ENCODE measurements around the gene ADAM12.

The ADAM12 gene

GRCh38 chr10:126334272-126334671, 54.0 kb downstream of the ADAM12 start:
- no peak overlapping the region for H3K4me3 ChIP-seq (ENCODE audit: low read depth, low read length)
- DNase-seq (ENCODE audit: low read depth): no peak
- TF ChIP-seq CTCF (IDR thresholded peaks at IDR 0.05; ENCODE audit: low read depth, low read length, missing control alignments): no peak
- in situ Hi-C loops (cut with HindIII; ENCODE audit: low sequenced_read_pairs): no loop called here

- no peak for DNase-seq (ENCODE audit: low read depth)
- no peak for TF ChIP-seq CTCF (IDR thresholded peaks at IDR 0.05; ENCODE audit: low read depth, low read length, missing control alignments)
- in situ Hi-C loops (cut with HindIII; ENCODE audit: low sequenced_read_pairs): no loop called here
- no peak overlapping the region for H3K4me3 ChIP-seq (ENCODE audit: low read depth, low read length)
Measured at GRCh38 chr10:126332576-126332975, 55.7 kb downstream of the ADAM12 start.

- no peak for TF ChIP-seq CTCF (IDR thresholded peaks at IDR 0.05; ENCODE audit: low read depth, low read length, missing control alignments)
- in situ Hi-C loops (cut with HindIII; ENCODE audit: low sequenced_read_pairs): no loop called here
- peak; percentile 33 for DNase-seq (ENCODE audit: low read depth)
- H3K4me3 ChIP-seq (ENCODE audit: low read depth, low read length): no peak overlapping the region
Measured at GRCh38 chr10:126331101-126331500, 57.2 kb downstream of the ADAM12 start.

DNA sequence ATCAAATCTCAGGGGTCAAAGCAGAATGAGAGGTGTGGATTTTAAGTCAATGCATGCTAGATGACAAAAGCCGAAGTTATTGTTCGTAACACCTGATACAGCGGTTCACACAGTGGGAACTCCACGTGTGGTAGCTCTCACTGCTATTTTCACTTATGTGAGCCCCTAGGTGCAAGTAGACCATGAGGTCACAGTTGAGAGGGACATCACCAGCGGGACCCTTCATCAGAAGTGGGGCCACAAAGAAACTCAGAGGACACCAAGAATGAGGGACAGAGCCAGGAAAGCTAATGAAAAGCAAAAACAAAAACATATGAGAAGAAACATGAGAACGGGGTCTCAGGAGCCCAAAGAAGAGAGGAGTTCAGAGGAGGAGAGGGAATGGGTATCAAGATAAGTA, 63.5 kb downstream of the ADAM12 start:
- DNase-seq (ENCODE audit: low read depth): no peak
- in situ Hi-C loops (cut with HindIII; ENCODE audit: low sequenced_read_pairs): no loop called here
- H3K4me3 ChIP-seq (ENCODE audit: low read depth, low read length): no peak overlapping the region
- TF ChIP-seq CTCF (IDR thresholded peaks at IDR 0.05; ENCODE audit: low read depth, low read length, missing control alignments): no peak

- H3K4me3 ChIP-seq (ENCODE audit: low read depth, low read length): no peak overlapping the region
- TF ChIP-seq CTCF (IDR thresholded peaks at IDR 0.05; ENCODE audit: low read depth, low read length, missing control alignments): no peak
- in situ Hi-C loops (cut with HindIII; ENCODE audit: low sequenced_read_pairs): no loop called here
- no peak for DNase-seq (ENCODE audit: low read depth)
Measured at GRCh38 chr10:126321440-126321839, 66.8 kb downstream of the ADAM12 start.

DNA sequence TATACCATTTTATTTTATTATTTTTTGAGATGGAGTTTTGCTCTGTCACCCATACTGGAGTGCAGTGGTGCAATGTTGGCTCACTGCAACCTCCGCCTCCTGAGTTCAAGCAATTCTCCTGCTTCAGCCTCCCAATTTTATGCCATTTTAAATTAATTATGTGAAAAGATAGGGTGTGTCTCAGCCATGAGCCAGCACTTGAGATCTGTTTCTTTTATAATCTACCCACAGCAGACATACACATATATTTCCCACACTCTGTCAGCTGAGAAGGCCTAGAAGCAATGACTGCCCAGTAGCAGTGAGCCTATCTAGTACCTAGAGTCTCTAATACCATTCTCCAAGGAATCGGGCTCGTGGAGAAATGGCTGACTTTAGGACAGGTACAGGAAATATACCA, 70.5 kb downstream of the ADAM12 start:
- no peak overlapping the region for H3K4me3 ChIP-seq (ENCODE audit: low read depth, low read length)
- TF ChIP-seq CTCF (IDR thresholded peaks at IDR 0.05; ENCODE audit: low read depth, low read length, missing control alignments): no peak
- no peak for DNase-seq (ENCODE audit: low read depth)
- in situ Hi-C loops (cut with HindIII; ENCODE audit: low sequenced_read_pairs): no loop called here
